ENCODE measurements around the gene MYO1B. TPM values are rescaled to one million over a fixed set of nuclear protein-coding genes. Genes with fewer than 3 reads are reported as not detected.

The MYO1B gene
- total RNA-seq (2022; extraction: Qiagen RNA extraction; ENCODE audit: low read depth) = 50.4 to 83.6 TPM (median 56.9 TPM) in 5 replicates

GRCh38 chr2:191245046-191245868, at the start of gene MYO1B:
Gene MYO1B, plus strand, starts transcription at chr2:191245404. Its CDS starts 31,492 bp downstream, at chr2:191276896.

Other genes with a start within 250 kb of the MYO1B start
- 52.6 to 67.4 TPM (median 59.2 TPM) in 5 replicates for gene STAT1, start 231.2 kb upstream of the MYO1B start, total RNA-seq (2022; extraction: Qiagen RNA extraction; ENCODE audit: low read depth)
- 3.3 to 5.7 TPM (median 4.1 TPM) in 5 replicates for gene STAT4, start 94.4 kb upstream of the MYO1B start, total RNA-seq (2022; extraction: Qiagen RNA extraction; ENCODE audit: low read depth)

All from A549 treated with ZK216348 at 1 μM for 4 hours (cell line).